ENCODE results near the gene TROAP.

Gene TROAP

DNA sequence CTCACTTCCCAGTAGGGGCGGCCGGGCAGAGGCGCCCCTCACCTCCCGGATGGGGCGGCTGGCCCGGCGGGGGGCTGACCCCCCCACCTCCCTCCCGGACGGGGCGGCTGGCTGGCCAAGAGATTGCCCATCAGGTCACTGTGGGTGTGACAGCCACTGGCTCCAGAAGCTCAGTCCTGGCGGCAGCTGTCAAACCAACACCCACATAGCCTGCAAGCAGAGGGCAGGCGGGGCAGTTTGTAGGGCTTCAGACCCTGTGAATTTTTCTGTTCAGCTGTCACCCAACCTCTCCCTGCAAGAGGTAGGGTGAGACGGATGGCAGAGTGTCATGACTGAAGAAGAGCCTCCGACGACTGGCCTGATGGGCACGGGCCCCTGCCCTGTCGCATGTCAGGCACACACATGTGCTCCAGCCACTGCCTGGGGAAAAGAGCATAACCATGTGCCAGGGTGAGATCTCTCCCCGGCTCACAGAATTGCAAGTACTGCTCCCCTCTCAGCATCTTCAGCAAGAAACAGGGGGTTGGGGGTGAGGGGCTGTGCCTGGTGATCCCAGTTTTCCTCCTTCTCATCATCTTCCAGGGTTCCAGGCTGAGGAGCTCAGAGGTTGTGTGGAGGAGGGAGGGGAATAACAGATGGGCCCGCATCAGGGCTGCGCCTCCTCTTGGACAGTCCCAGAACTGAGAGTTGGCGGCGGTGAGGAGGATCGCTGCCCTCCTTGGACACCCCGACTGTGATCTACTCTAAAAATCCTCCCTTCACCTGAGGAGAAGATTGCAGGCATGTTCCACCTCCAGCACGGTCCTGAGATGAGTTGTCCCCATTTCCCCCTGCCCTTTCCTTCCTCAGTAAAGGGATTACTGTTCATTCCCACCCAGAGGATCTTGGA, 39.3 kb upstream of the TROAP start:
- H3K27me3 ChIP-seq (ENCODE audit: low read depth, low read length) = no peaks in the 10 kb centered on the region
- H3K4me1 ChIP-seq (ENCODE audit: control insufficient read depth in 1 of 2, insufficient read depth in 2 of 2, low read length in 2 of 2) = no peaks in the 10 kb centered on the region
- no peak overlapping the region for H3K27ac ChIP-seq (ENCODE audit: low read length)
- H3K36me3 ChIP-seq (ENCODE audit: control insufficient read depth in 1 of 2, insufficient read depth in 2 of 2, low read length in 2 of 2) = no peaks in the 10 kb centered on the region
- H3K4me3 ChIP-seq (ENCODE audit: low read depth in 1 of 2, low read length in 2 of 2) = no peak overlapping the region
- H3K9me3 ChIP-seq (ENCODE audit: control insufficient read depth in 1 of 2, low read length in 2 of 2) = no peaks in the 10 kb centered on the region

DNA sequence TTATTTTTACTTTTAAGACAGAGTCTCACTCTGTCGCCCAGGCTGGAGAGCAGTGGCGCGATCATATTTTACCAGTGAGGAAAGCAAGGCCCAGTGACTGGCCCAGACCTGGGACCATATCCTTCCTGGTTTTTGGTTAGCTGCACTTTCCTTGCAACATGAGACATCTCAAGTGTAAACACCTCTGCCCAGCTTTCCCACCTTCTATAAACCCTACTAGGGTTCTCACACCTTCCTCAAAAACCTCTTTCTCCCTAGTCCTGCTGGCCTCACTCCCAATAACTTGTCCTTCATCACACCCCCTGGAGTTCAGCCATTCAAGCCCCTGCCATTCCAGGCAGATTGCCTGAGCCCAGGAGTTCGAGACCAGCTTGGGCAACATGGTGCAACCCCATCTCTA, 38.4 kb upstream of the TROAP start:
- Histone ChIP-seq H3K27me3 (ENCODE audit: low read depth, low read length) (no peaks in the 10 kb centered on the region), H3K27ac (ENCODE audit: low read length) (no peak overlapping the region), H3K36me3 (ENCODE audit: control insufficient read depth in 1 of 2, insufficient read depth in 2 of 2, low read length in 2 of 2) (no peaks in the 10 kb centered on the region), H3K4me1 (ENCODE audit: control insufficient read depth in 1 of 2, insufficient read depth in 2 of 2, low read length in 2 of 2) (no peaks in the 10 kb centered on the region), H3K9me3 (ENCODE audit: control insufficient read depth in 1 of 2, low read length in 2 of 2) (no peaks in the 10 kb centered on the region), H3K4me3 (ENCODE audit: low read depth in 1 of 2, low read length in 2 of 2) (no peak overlapping the region)

DNA sequence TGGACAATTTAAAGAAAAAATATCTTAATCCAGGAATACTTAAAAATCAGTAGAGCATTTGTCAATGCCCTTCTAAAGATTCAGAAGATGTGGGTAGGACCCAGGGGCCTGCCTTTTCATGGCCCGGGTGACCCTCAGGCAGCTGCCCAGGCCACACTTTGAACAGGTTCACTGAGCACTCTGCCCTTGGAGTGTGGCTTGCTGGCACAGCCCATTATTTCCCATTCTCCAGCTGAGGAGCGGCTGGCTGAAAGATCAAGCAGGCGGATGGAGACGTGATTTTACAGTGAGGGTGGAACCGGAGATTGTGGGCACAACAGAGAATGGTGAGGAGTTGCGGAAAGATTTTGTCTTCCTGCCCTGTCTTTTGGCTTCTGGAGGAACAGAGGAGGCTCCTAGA, 35.2 kb upstream of the TROAP start:
- Histone ChIP-seq H3K4me1 (ENCODE audit: control insufficient read depth in 1 of 2, insufficient read depth in 2 of 2, low read length in 2 of 2) (no peaks in the 10 kb centered on the region), H3K9me3 (ENCODE audit: control insufficient read depth in 1 of 2, low read length in 2 of 2) (no peaks in the 10 kb centered on the region), H3K27me3 (ENCODE audit: low read depth, low read length) (no peaks in the 10 kb centered on the region), H3K4me3 (ENCODE audit: low read depth in 1 of 2, low read length in 2 of 2) (no peak overlapping the region), H3K36me3 (ENCODE audit: control insufficient read depth in 1 of 2, insufficient read depth in 2 of 2, low read length in 2 of 2) (no peaks in the 10 kb centered on the region), H3K27ac (ENCODE audit: low read length) (no peak overlapping the region)

DNA sequence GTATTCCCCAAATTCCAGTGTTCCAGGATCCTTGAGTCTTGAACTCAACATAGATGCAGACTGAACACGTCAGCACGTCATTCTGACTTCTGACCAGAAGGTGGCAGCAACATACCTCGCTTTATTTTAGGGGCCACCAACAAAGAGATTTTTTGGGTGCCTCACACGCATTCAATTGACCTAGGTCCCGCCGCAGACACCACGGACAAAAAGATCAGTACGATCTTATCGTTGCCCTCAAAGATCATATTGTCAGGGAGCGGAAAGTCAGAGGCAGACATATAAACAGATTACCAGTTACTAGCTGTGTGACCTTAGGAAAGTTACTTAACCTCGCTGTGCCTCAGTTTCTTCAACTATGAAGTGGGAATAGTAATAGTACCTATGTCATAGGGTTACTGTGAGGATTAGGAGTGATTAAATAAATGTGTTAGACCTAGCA, 34.6 kb upstream of the TROAP start:
- H3K9me3 ChIP-seq (ENCODE audit: control insufficient read depth in 1 of 2, low read length in 2 of 2) = no peaks in the 10 kb centered on the region
- no peaks in the 10 kb centered on the region for H3K27me3 ChIP-seq (ENCODE audit: low read depth, low read length)
- H3K27ac ChIP-seq (ENCODE audit: low read length) = no peak overlapping the region

DNA sequence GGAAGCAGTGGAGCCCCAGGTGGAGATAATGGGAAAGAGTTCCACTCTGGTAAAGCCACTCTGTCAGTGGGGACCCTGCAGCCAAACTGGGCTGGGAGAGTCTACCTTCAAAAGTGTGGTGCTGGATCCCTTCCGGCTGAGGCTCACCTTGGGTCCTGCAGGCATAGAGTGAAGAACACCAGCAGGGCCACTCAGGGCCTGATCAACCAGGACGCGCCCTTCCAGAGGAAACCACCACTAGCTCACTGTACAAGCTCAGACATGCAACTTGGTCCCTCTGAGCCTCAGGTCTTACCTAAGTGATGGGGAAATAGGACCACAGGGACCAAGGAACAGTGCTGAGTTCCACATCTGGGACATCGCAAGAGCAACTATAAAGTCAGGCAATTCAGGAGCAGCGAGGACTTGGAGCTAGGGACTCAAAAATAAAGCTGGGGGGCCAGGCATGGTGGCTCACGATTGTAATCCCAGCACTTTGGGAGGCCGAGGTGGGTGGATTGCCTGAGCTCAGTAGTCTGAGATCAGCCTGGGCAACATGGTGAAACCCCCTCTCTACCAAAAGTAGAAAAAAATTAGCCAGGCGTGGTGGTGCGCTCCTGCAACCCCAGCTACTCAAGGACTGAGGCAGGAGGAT, 34.0 kb upstream of the TROAP start:
- H3K27me3 ChIP-seq (ENCODE audit: low read depth, low read length) = no peaks in the 10 kb centered on the region
- peaks cover 0 to 6% of the 10 kb centered on the region in 2 donors for H3K4me1 ChIP-seq (ENCODE audit: control insufficient read depth in 1 of 2, insufficient read depth in 2 of 2, low read length in 2 of 2)
- no peaks in the 10 kb centered on the region for H3K36me3 ChIP-seq (ENCODE audit: control insufficient read depth in 1 of 2, insufficient read depth in 2 of 2, low read length in 2 of 2)
- H3K9me3 ChIP-seq (ENCODE audit: control insufficient read depth in 1 of 2, low read length in 2 of 2) = no peaks in the 10 kb centered on the region
- H3K4me3 ChIP-seq (ENCODE audit: low read depth in 1 of 2, low read length in 2 of 2) = no peak overlapping the region
- H3K27ac ChIP-seq (ENCODE audit: low read length) = no peak overlapping the region

More for the DNA sequence above, 34.6 kb upstream of the TROAP start:
- H3K4me1 ChIP-seq (ENCODE audit: control insufficient read depth in 1 of 2, insufficient read depth in 2 of 2, low read length in 2 of 2) = peaks cover 0 to 3% of the 10 kb centered on the region in 2 donors
- H3K4me3 ChIP-seq (ENCODE audit: low read depth in 1 of 2, low read length in 2 of 2) = no peak overlapping the region
- H3K36me3 ChIP-seq (ENCODE audit: control insufficient read depth in 1 of 2, insufficient read depth in 2 of 2, low read length in 2 of 2) = no peaks in the 10 kb centered on the region

DNA sequence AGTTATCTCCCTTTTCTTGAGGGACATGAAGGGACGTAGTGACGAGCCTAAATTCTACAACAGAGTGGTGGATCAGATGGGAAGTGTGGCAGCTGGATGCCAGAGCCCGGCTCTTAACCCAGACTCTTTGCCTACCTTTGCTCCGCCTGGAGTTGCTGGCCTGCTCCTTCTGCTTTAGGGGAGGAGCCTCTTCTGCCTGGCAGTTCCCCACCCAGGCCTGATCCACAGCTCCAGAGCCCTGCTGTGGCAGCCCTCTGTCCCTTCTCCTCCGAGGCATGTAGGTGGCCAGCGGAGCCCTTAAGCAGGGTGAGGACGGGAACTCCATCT, 30.4 kb upstream of the TROAP start:
- Histone ChIP-seq H3K36me3 (ENCODE audit: control insufficient read depth in 1 of 2, insufficient read depth in 2 of 2, low read length in 2 of 2) (no peaks in the 10 kb centered on the region), H3K27me3 (ENCODE audit: low read depth, low read length) (peaks cover 24% of the 10 kb centered on the region), H3K9me3 (ENCODE audit: control insufficient read depth in 1 of 2, low read length in 2 of 2) (no peaks in the 10 kb centered on the region), H3K4me1 (ENCODE audit: control insufficient read depth in 1 of 2, insufficient read depth in 2 of 2, low read length in 2 of 2) (peaks cover 0 to 23% of the 10 kb centered on the region in 2 donors), H3K4me3 (ENCODE audit: low read depth in 1 of 2, low read length in 2 of 2) (no peak overlapping the region), H3K27ac (ENCODE audit: low read length) (no peak overlapping the region)

DNA sequence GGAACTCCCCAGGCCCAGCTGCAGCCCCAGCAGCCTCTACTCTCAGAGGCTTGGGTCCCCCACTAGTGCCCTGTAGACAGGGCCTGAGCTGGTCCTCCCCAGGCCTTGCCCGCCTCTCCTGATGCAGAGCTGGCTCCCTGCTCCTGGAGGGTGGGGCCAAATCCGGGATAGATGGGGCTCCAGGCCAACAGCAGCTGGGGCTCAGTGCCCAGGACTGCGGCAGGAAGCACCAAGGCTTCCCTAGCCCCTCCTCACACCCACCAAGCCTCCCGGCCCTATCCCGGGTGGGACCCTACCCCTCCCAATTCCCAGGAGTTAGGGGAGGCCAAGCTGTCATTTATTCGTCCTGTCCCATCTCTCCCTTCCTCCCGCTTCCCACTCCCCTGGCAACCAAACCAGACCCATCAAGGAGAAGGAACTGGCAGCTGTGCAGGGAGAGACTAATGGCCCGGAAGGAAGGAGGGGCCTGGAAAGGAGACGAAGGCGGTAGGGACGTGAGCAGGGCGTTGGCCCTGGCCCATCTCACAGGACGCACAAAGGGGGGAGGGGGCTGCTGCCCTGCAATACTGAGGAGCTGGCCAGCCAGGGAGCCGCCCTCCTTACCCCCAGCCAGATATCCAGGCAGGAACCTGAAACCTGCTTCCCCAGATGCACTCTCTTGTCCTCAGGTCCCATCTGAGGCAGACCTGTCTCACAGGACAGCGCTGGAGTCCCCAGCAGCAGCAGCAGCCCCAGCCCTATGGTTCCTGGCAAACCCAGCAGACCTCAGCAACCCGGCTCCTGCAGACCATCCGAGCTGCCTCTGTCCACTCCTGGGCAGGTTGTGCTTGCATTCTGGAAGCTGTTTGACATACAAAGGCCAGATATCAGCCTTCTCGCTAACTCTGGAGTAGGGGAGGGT, 29.7 kb upstream of the TROAP start:
- Histone ChIP-seq H3K4me1 (ENCODE audit: control insufficient read depth in 1 of 2, insufficient read depth in 2 of 2, low read length in 2 of 2) (peaks cover 0 to 26% of the 10 kb centered on the region in 2 donors), H3K27ac (ENCODE audit: low read length) (no peak overlapping the region), H3K36me3 (ENCODE audit: control insufficient read depth in 1 of 2, insufficient read depth in 2 of 2, low read length in 2 of 2) (no peaks in the 10 kb centered on the region), H3K9me3 (ENCODE audit: control insufficient read depth in 1 of 2, low read length in 2 of 2) (no peaks in the 10 kb centered on the region), H3K27me3 (ENCODE audit: low read depth, low read length) (peaks cover 30% of the 10 kb centered on the region), H3K4me3 (ENCODE audit: low read depth in 1 of 2, low read length in 2 of 2) (peak overlapping the region in 1 of 2 donors; percentile 21)

DNA sequence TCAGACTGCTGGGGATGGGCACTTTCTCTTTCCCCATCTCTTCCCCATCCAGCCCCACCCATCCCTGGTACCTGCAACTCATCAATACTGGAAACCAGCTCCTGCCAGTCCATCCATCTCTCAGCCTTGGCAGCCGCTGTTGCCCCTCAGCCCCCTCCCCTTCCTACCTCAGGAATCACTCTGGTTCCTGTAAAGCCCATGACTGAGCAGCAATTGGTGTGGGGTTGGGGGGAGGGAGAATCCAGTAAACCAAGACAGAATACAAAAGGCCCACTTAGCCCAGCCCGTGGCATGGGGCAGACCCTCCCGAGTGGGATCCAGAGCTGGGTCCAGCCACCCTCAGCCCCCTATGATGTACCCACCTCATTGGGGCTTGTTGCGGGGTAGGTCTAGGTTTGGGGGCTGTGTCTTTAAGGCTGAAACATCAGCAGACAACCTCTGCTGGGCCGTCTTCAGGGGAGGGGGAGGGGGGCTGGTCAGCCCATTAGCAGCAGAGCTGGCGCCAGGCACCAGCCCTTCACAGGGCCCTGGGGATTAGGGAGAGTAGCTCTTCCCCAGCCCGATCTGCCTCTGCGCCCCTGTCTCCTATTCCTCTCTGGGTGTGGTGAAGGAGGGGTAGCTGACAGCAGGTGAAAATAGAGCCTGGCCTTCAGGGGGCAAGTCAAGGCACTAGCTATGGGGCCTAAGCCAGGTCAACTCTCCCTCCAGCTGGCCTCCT, 28.8 kb upstream of the TROAP start:
- H3K27me3 ChIP-seq (ENCODE audit: low read depth, low read length) = peaks cover 36% of the 10 kb centered on the region
- H3K4me3 ChIP-seq (ENCODE audit: low read depth in 1 of 2, low read length in 2 of 2) = no peak overlapping the region
- peaks cover 0 to 26% of the 10 kb centered on the region in 2 donors for H3K4me1 ChIP-seq (ENCODE audit: control insufficient read depth in 1 of 2, insufficient read depth in 2 of 2, low read length in 2 of 2)
- H3K9me3 ChIP-seq (ENCODE audit: control insufficient read depth in 1 of 2, low read length in 2 of 2) = no peaks in the 10 kb centered on the region
- H3K27ac ChIP-seq (ENCODE audit: low read length) = no peak overlapping the region
- H3K36me3 ChIP-seq (ENCODE audit: control insufficient read depth in 1 of 2, insufficient read depth in 2 of 2, low read length in 2 of 2) = no peaks in the 10 kb centered on the region

DNA sequence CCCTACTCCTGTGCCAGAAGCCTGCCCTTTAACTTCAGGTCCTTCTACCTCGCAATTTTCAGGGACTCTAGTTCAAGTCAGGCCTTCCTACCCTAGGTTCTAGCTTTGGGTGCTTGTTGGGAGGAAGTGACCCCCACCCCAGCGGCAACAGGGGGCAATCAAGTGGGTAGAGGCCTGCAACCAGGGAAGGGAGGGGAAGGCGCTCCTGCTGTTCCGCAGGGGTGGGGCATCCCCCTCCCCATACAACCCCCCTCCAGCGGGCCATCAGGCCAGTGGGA, 28.3 kb upstream of the TROAP start:
- peaks cover 36% of the 10 kb centered on the region for H3K27me3 ChIP-seq (ENCODE audit: low read depth, low read length)
- no peak overlapping the region for H3K27ac ChIP-seq (ENCODE audit: low read length)
- H3K4me1 ChIP-seq (ENCODE audit: control insufficient read depth in 1 of 2, insufficient read depth in 2 of 2, low read length in 2 of 2) = peaks cover 0 to 26% of the 10 kb centered on the region in 2 donors
- no peaks in the 10 kb centered on the region for H3K36me3 ChIP-seq (ENCODE audit: control insufficient read depth in 1 of 2, insufficient read depth in 2 of 2, low read length in 2 of 2)
- H3K9me3 ChIP-seq (ENCODE audit: control insufficient read depth in 1 of 2, low read length in 2 of 2) = no peaks in the 10 kb centered on the region
- no peak overlapping the region for H3K4me3 ChIP-seq (ENCODE audit: low read depth in 1 of 2, low read length in 2 of 2)

DNA sequence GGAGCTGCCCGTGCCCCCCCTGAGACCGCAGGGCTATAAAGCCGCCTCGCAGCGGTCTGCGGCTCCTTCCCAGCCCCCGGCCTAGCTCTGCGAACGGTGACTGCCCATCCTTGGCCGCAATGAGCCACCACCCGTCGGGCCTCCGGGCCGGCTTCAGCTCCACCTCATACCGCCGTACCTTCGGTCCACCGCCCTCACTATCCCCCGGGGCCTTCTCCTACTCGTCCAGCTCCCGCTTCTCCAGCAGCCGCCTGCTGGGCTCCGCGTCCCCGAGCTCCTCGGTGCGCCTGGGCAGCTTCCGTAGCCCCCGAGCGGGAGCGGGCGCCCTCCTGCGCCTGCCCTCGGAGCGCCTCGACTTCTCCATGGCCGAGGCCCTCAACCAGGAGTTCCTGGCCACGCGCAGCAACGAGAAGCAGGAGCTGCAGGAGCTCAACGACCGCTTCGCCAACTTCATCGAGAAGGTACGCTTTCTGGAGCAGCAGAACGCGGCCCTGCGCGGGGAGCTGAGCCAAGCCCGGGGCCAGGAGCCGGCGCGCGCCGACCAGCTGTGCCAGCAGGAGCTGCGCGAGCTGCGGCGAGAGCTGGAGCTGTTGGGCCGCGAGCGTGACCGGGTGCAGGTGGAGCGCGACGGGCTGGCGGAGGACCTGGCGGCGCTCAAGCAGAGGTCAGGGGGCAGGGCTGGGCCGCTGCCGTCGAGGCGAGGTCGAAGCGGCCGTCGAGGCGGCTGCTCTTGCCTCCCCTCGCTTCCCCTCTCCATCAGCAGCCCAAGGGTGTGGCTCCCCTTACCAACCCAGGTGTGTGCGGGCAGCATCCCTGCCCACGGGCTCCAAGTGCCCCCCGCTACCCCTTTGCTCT, 27.7 kb upstream of the TROAP start, which contains the start of gene PRPH:
TSS of gene PRPH (plus strand) at position 66 of the 855 bp plus-strand sequence. CDS start at position 120, 54 bp downstream.
- no peak within 1 kb of the TSS for H3K27ac ChIP-seq (ENCODE audit: low read length)

More for the DNA sequence above, 27.7 kb upstream of the TROAP start, which contains the start of gene PRPH:
- Histone ChIP-seq H3K4me1 (ENCODE audit: control insufficient read depth in 1 of 2, insufficient read depth in 2 of 2, low read length in 2 of 2) (peaks cover 0 to 26% of the 10 kb centered on the region in 2 donors), H3K27me3 (ENCODE audit: low read depth, low read length) (peaks cover 36% of the 10 kb centered on the region), H3K9me3 (ENCODE audit: control insufficient read depth in 1 of 2, low read length in 2 of 2) (no peaks in the 10 kb centered on the region), H3K4me3 (ENCODE audit: low read depth in 1 of 2, low read length in 2 of 2) (peak within 1 kb of the TSS in 1 of 2 donors; percentile 38), H3K36me3 (ENCODE audit: control insufficient read depth in 1 of 2, insufficient read depth in 2 of 2, low read length in 2 of 2) (no peaks in the 10 kb centered on the region)
